GM23338 (cell line): ENCODE data around the gene SPATA31D1. TPM values are rescaled to one million over a fixed set of nuclear protein-coding genes. Genes with fewer than 3 reads are reported as not detected.

Experiments used
- ATAC-seq: fragments of 200-7000 bp; cut with Tn5 transposase; 3 replicates; pipeline ENCODE4 v1.9.1; 2020
- DNase-seq: peaks from one replicate; pipeline ENCODE4 v3.0.0-alpha.2; 2015; ENCODE audit warnings: low spot score
- H2AFZ ChIP-seq: fragments of 200-600 bp; sonication (generic); 2 replicates; pipeline ENCODE4 v1.8.0; 2016; ENCODE audit warnings: antibody characterized with exemption, mild to moderate bottlenecking, moderate library complexity
- H3F3A ChIP-seq: fragments of 200-600 bp; sonication (generic); replicated peaks from 2 replicates; pipeline ENCODE4 v1.8.0; 2017; ENCODE audit warnings: antibody characterized with exemption, mixed run types, low read depth
- H3K27ac ChIP-seq: fragments of 200-600 bp; sonication (generic); 2 replicates; pipeline ENCODE4 v1.6.1; 2016; ENCODE audit warnings: low read depth
- H3K27me3 ChIP-seq: fragments of 200-600 bp; sonication (generic); 2 replicates; pipeline ENCODE4 v1.8.0; 2016; ENCODE audit warnings: mild to moderate bottlenecking, mixed run types, moderate library complexity; ENCODE audit not compliant: insufficient read depth
- H3K36me3 ChIP-seq: fragments of 200-600 bp; sonication (generic); 2 replicates; pipeline ENCODE4 v1.8.0; 2016; ENCODE audit warnings: mild to moderate bottlenecking; ENCODE audit not compliant: insufficient read depth
- H3K4me1 ChIP-seq: fragments of 200-600 bp; sonication (generic); 2 replicates; pipeline ENCODE4 v1.8.0; 2016; ENCODE audit warnings: mild to moderate bottlenecking, moderate library complexity; ENCODE audit not compliant: insufficient read depth
- H3K4me2 ChIP-seq: fragments of 200-600 bp; sonication (generic); 2 replicates; pipeline ENCODE4 v1.7.1; 2017; ENCODE audit warnings: mixed run types
- H3K4me3 ChIP-seq: fragments of 200-600 bp; sonication (generic); 2 replicates; pipeline ENCODE4 v1.6.1; 2016; ENCODE audit warnings: mixed run types
- H3K79me2 ChIP-seq: fragments of 200-600 bp; sonication (generic); replicated peaks from 2 replicates; pipeline ENCODE4 v1.8.0; 2017; ENCODE audit warnings: mild to moderate bottlenecking; ENCODE audit not compliant: insufficient read depth
- H3K9me2 ChIP-seq: fragments of 200-600 bp; sonication (generic); 2 replicates; pipeline ENCODE4 v1.8.0; 2017; ENCODE audit not compliant: insufficient read depth
- H4K20me1 ChIP-seq: fragments of 200-600 bp; sonication (generic); replicated peaks from 2 replicates; pipeline ENCODE4 v1.8.0; 2017; ENCODE audit warnings: mild to moderate bottlenecking; ENCODE audit not compliant: insufficient read depth
- H3K27ac Mint-ChIP-seq: 2 replicates; pipeline ENCODE4 v1.8.0; 2020; ENCODE audit warnings: inconsistent platforms, mild to moderate bottlenecking, moderate library complexity, mixed read lengths
- H3K27me3 Mint-ChIP-seq: 3 replicates; pipeline ENCODE4 v1.8.0; 2022; ENCODE audit warnings: low read depth, mild to moderate bottlenecking, moderate library complexity, mixed read lengths, inconsistent platforms; ENCODE audit not compliant: insufficient read depth, poor library complexity
- H3K36me3 Mint-ChIP-seq: 3 replicates; pipeline ENCODE4 v1.8.0; 2021; ENCODE audit warnings: low read depth, mild to moderate bottlenecking, inconsistent platforms, moderate library complexity, mixed read lengths
- H3K4me1 Mint-ChIP-seq: 3 replicates; pipeline ENCODE4 v1.8.0; 2020; ENCODE audit warnings: mild to moderate bottlenecking, inconsistent platforms, mixed read lengths
- H3K4me3 Mint-ChIP-seq: 3 replicates; pipeline ENCODE4 v1.8.0; 2021; ENCODE audit warnings: moderate library complexity, mild to moderate bottlenecking, inconsistent platforms, mixed read lengths
- H3K9me3 Mint-ChIP-seq: 3 replicates; pipeline ENCODE4 v1.8.0; 2020; ENCODE audit warnings: moderate library complexity, mild to moderate bottlenecking, inconsistent platforms, mixed read lengths
- CREB1 ChIP-seq: fragments of 250-450 bp; sonication (Bioruptor Pico); IDR thresholded peaks from 2 replicates; pipeline ENCODE4 v1.5.0; 2020; ENCODE audit warnings: low read depth, mild to moderate bottlenecking, moderate library complexity
- CTCF ChIP-seq, 2 experiments: fragments of 200-600 bp in 1 of 2; sonication (generic) in 1 of 2; conservative IDR thresholded peaks; 2 replicates each; pipeline versions ENCODE4 v1.5.1 to v1.6.1; 2016 to 2017; ENCODE audit warnings: antibody characterized with exemption in 2 of 2, low read depth in 2 of 2, mild to moderate bottlenecking in 2 of 2, moderate library complexity in 1 of 2
- ETS1 ChIP-seq: IDR thresholded peaks from 2 replicates; pipeline ENCODE4 v1.6.1; 2016; ENCODE audit warnings: antibody characterized with exemption
- EZH2 ChIP-seq: fragments of 200-600 bp; sonication (generic); IDR thresholded peaks from one replicate; pipeline ENCODE4 v1.8.0; 2017; ENCODE audit warnings: antibody characterized with exemption, mild to moderate bottlenecking, low read depth; ENCODE audit not compliant: unreplicated experiment
- EZH2phosphoT487 ChIP-seq: fragments of 200-600 bp; sonication (generic); IDR thresholded peaks from one replicate; pipeline ENCODE4 v1.8.1; 2018; ENCODE audit warnings: antibody characterized with exemption; ENCODE audit not compliant: unreplicated experiment
- JUNB ChIP-seq: IDR thresholded peaks from one replicate; pipeline ENCODE4 v1.6.1; 2016; ENCODE audit warnings: antibody characterized with exemption; ENCODE audit not compliant: unreplicated experiment
- NANOG ChIP-seq: IDR thresholded peaks from 2 replicates; pipeline ENCODE4 v1.6.1; 2016; ENCODE audit warnings: antibody characterized with exemption, borderline replicate concordance
- POLR2AphosphoS5 ChIP-seq: IDR thresholded peaks from 2 replicates; pipeline ENCODE4 v1.6.1; 2016; ENCODE audit warnings: antibody characterized with exemption, low read depth
- REST ChIP-seq: IDR thresholded peaks from one replicate; pipeline ENCODE4 v1.6.1; 2018; ENCODE audit warnings: antibody characterized with exemption; ENCODE audit not compliant: unreplicated experiment
- STAT1 ChIP-seq: IDR thresholded peaks from one replicate; pipeline ENCODE4 v1.6.1; 2016; ENCODE audit warnings: antibody characterized with exemption; ENCODE audit not compliant: unreplicated experiment
- ZNF114 ChIP-seq: fragments of 250-450 bp; sonication (Bioruptor Pico); IDR thresholded peaks from 2 replicates; pipeline ENCODE4 v1.5.0; 2020; ENCODE audit warnings: mild to moderate bottlenecking, moderate library complexity
- ZNF331 ChIP-seq: fragments of 250-450 bp; sonication (Bioruptor Pico); IDR thresholded peaks from 2 replicates; pipeline ENCODE4 v1.5.0; 2020; ENCODE audit warnings: low read depth, mild to moderate bottlenecking, moderate library complexity
- polyA plus RNA-seq: library from polyadenylated mRNA; unstranded; fragments of >200 nt; fragmentation: Nextera tagmentation; extraction: Ambion mirVana; gene quantifications from 2 replicates; pipeline ENCODE4 v1.2.1, GENCODE V29; 2016
- total RNA-seq: library from RNA; depleted of rRNA; stranded (reverse); fragments of >200 nt; shearing (Covaris generic); gene quantifications from 2 replicates; pipeline ENCODE4 v1.2.3, GENCODE V29; 2014
- TF ChIP-seq, protein P1 (sequence below): fragments of 250-450 bp; sonication (Bioruptor Pico); IDR thresholded peaks from 2 replicates; pipeline ENCODE4 v1.5.0; 2020; ENCODE audit warnings: mild to moderate bottlenecking, moderate library complexity

SPATA31D1 gene
- total and polyA plus RNA-seq, 2 experiments from 2014 or later: not detected

GRCh38 chr9:82038897-82039296 is 50.3 kb downstream of the SPATA31D1 start:
- Histone ChIP-seq H2AFZ (no peak overlapping the region), H3F3A (no peaks in the 10 kb centered on the region), H3K79me2 (no peaks in the 10 kb centered on the region), H3K27me3 (no peaks in the 10 kb centered on the region), H3K4me2 (no peak overlapping the region), H3K4me3 (no peak overlapping the region), H4K20me1 (no peaks in the 10 kb centered on the region), H3K4me1 (no peaks in the 10 kb centered on the region), H3K9me2 (no peaks in the 10 kb centered on the region), H3K36me3 (no peaks in the 10 kb centered on the region), H3K27ac (no peak overlapping the region)
- no peak for TF ChIP-seq CREB1 (CRISPR knock-in tag)
- TF ChIP-seq EZH2: no peak
- TF ChIP-seq CTCF (conservative IDR thresholded peaks at IDR 0.05; ENCODE audit: low read depth in 2 of 2): no peak
- TF ChIP-seq ZNF114 (CRISPR knock-in tag): no peak
- TF ChIP-seq JUNB: no peak
- no peak for TF ChIP-seq STAT1
- no peak for TF ChIP-seq ETS1
- TF ChIP-seq, protein P1, sequence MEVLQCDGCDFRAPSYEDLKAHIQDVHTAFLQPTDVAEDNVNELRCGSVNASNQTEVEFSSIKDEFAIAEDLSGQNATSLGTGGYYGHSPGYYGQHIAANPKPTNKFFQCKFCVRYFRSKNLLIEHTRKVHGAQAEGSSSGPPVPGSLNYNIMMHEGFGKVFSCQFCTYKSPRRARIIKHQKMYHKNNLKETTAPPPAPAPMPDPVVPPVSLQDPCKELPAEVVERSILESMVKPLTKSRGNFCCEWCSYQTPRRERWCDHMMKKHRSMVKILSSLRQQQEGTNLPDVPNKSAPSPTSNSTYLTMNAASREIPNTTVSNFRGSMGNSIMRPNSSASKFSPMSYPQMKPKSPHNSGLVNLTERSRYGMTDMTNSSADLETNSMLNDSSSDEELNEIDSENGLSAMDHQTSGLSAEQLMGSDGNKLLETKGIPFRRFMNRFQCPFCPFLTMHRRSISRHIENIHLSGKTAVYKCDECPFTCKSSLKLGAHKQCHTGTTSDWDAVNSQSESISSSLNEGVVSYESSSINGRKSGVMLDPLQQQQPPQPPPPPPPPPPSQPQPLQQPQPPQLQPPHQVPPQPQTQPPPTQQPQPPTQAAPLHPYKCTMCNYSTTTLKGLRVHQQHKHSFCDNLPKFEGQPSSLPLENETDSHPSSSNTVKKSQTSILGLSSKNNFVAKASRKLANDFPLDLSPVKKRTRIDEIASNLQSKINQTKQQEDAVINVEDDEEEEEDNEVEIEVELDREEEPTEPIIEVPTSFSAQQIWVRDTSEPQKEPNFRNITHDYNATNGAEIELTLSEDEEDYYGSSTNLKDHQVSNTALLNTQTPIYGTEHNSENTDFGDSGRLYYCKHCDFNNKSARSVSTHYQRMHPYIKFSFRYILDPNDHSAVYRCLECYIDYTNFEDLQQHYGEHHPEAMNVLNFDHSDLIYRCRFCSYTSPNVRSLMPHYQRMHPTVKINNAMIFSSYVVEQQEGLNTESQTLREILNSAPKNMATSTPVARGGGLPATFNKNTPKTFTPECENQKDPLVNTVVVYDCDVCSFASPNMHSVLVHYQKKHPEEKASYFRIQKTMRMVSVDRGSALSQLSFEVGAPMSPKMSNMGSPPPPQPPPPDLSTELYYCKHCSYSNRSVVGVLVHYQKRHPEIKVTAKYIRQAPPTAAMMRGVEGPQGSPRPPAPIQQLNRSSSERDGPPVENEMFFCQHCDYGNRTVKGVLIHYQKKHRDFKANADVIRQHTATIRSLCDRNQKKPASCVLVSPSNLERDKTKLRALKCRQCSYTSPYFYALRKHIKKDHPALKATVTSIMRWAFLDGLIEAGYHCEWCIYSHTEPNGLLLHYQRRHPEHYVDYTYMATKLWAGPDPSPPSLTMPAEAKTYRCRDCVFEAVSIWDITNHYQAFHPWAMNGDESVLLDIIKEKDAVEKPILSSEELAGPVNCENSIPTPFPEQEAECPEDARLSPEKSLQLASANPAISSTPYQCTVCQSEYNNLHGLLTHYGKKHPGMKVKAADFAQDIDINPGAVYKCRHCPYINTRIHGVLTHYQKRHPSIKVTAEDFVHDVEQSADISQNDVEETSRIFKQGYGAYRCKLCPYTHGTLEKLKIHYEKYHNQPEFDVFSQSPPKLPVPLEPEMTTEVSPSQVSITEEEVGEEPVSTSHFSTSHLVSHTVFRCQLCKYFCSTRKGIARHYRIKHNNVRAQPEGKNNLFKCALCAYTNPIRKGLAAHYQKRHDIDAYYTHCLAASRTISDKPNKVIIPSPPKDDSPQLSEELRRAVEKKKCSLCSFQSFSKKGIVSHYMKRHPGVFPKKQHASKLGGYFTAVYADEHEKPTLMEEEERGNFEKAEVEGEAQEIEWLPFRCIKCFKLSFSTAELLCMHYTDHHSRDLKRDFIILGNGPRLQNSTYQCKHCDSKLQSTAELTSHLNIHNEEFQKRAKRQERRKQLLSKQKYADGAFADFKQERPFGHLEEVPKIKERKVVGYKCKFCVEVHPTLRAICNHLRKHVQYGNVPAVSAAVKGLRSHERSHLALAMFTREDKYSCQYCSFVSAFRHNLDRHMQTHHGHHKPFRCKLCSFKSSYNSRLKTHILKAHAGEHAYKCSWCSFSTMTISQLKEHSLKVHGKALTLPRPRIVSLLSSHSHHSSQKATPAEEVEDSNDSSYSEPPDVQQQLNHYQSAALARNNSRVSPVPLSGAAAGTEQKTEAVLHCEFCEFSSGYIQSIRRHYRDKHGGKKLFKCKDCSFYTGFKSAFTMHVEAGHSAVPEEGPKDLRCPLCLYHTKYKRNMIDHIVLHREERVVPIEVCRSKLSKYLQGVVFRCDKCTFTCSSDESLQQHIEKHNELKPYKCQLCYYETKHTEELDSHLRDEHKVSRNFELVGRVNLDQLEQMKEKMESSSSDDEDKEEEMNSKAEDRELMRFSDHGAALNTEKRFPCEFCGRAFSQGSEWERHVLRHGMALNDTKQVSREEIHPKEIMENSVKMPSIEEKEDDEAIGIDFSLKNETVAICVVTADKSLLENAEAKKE (CRISPR knock-in tag): no peak
- no peak for TF ChIP-seq REST
- no peak for TF ChIP-seq ZNF331 (CRISPR knock-in tag)
- no peak for TF ChIP-seq EZH2phosphoT487
- TF ChIP-seq POLR2AphosphoS5: no peak
- no peak for TF ChIP-seq NANOG
- Mint-ChIP-seq H3K27ac (no peak overlapping the region), H3K36me3 (no peaks in the 10 kb centered on the region), H3K9me3 (no peaks in the 10 kb centered on the region), H3K4me3 (no peak overlapping the region), H3K27me3 (no peaks in the 10 kb centered on the region), H3K4me1 (no peaks in the 10 kb centered on the region)
- no peak for DNase-seq
- no peak for ATAC-seq
